Measurements from ENCODE around the gene MAN2A2. TPM values are rescaled to one million over a fixed set of nuclear protein-coding genes. Genes with fewer than 3 reads are reported as not detected.

Gene MAN2A2
- total and polyA plus RNA-seq, 2 of the 8 experiments (the other 6 are each of a cell fraction or from before 2014, with no cell fraction given): 23.1 to 29.7 TPM

DNA sequence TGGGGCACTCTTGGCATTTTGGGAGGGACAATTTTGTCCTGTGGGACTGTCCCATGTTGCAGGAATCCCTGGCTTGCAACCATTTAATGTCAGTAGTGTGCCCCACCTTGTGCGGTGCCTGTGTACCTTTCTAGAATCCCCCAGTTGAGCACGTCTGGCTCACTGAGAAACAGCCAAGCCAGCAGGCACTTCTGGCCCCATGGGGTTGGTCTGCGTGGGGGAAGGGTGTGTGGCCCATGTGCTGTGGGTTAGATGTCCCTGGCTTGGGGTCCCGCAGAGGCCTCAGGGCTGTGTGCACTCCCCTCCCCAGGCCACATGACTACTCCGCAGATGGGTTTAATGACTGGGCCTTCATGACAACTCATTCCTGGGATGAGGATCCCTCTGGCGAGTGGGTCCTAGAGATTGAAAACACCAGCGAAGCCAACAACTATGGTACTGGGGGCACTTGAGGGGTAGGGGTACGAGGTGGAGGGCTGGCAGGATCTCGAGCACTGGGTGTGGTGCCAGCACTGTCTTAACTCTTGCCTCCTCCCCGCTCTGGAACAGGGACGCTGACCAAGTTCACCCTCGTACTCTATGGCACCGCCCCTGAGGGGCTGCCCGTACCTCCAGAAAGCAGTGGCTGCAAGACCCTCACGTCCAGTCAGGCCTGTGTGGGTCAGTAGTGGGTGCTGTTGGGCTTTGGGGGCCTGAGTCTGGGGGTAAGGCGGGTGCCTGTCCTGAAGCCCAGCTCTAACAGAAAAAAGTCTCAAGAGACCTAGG is 22.5 kb upstream of the MAN2A2 start (continued):
- TF ChIP-seq GABPA (IDR thresholded peaks at IDR 0.05; ENCODE audit: borderline replicate concordance, insufficient read depth, low read length) (no peak), FOSL1 (IDR thresholded peaks at IDR 0.05; ENCODE audit: insufficient read depth, low read depth, low read length) (no peak), BACH1 (IDR thresholded peaks at IDR 0.05; ENCODE audit: low read length) (no peak), SIN3A (conservative IDR thresholded peaks at IDR 0.05 in 1 of 2, IDR thresholded peaks at IDR 0.05 in 1 of 2; ENCODE audit: low read depth in 1 of 2, low read length in 2 of 2) (no peak), TAF1 (IDR thresholded peaks at IDR 0.05; ENCODE audit: low read depth, low read length) (no peak), CREB1 (IDR thresholded peaks at IDR 0.05) (no peak), CHD1 (IDR thresholded peaks at IDR 0.05; ENCODE audit: low read depth, low read length) (no peak), CTBP2 (IDR thresholded peaks at IDR 0.05; ENCODE audit: borderline replicate concordance, insufficient read depth, insufficient read length, low read length) (no peak), SRF (IDR thresholded peaks at IDR 0.05; ENCODE audit: low read depth, low read length) (no peak), ZNF274 (IDR thresholded peaks at IDR 0.05; ENCODE audit: borderline replicate concordance, extremely low read depth, low read length) (no peak), POLR2AphosphoS5 (IDR thresholded peaks at IDR 0.05; ENCODE audit: low read depth, low read length) (no peak)
